Pulmonary artery endothelial cell (primary cell): ENCODE results near the gene ATPAF1. TPM values are rescaled to one million over a fixed set of nuclear protein-coding genes. Genes with fewer than 3 reads are reported as not detected.

Source experiments
- DNase-seq: peaks from one replicate; pipeline ENCODE4 v3.0.0-alpha.2; 2011; ENCODE audit warnings: low read depth, low spot score
- total RNA-seq: library from RNA; depleted of rRNA; stranded (reverse); fragments of >200 nt; gene quantifications from 2 replicates; pipeline ENCODE4 v1.2.3, GENCODE V29; 2014

Gene ATPAF1
- total RNA-seq, 1 donor from 2014 or later: 31.1 TPM

GRCh38 chr1:46616277-46617107, 51.7 kb downstream of the ATPAF1 start, which contains the start of gene MOB3C:
MOB3C (minus strand) TSS chr1:46616811; CDS start chr1:46613321, 3,490 bp downstream.
- DNase-seq: peak; percentile 26

GRCh38 chr1:46615735-46616134, 52.4 kb downstream of the ATPAF1 start:
- DNase-seq: no peak

GRCh38 chr1:46615088-46615487, 53.1 kb downstream of the ATPAF1 start:
- DNase-seq: no peak

- DNase-seq: no peak
Measured at GRCh38 chr1:46614604-46614984, 53.6 kb downstream of the ATPAF1 start.

GRCh38 chr1:46613661-46614603, 54.2 kb downstream of the ATPAF1 start:
- no peak for DNase-seq

GRCh38 chr1:46612937-46613660, 55.1 kb downstream of the ATPAF1 start:
- DNase-seq: no peak

- DNase-seq: no peak
Measured at GRCh38 chr1:46611691-46612221, 56.4 kb downstream of the ATPAF1 start.

GRCh38 chr1:46607345-46608130, 60.6 kb downstream of the ATPAF1 start:
- DNase-seq: no peak

- DNase-seq: no peak
Measured at GRCh38 chr1:46606255-46606965, 61.8 kb downstream of the ATPAF1 start.

- no peak for DNase-seq
Measured at GRCh38 chr1:46605232-46605631, 62.9 kb downstream of the ATPAF1 start.

GRCh38 chr1:46603858-46604549, 64.2 kb downstream of the ATPAF1 start, which contains the start of gene MKNK1:
MKNK1 (minus strand) TSS chr1:46604268; CDS start chr1:46583327, 20,941 bp downstream.
- peak; percentile 61 for DNase-seq

GRCh38 chr1:46603481-46603857, 64.7 kb downstream of the ATPAF1 start:
- DNase-seq: no peak

- no peak for DNase-seq
Measured at GRCh38 chr1:46601257-46602007, 66.7 kb downstream of the ATPAF1 start.

GRCh38 chr1:46599059-46599970, 68.8 kb downstream of the ATPAF1 start:
- DNase-seq: no peak

GRCh38 chr1:46596846-46597245, 71.3 kb downstream of the ATPAF1 start:
- DNase-seq: no peak

- no peak for DNase-seq
Measured at GRCh38 chr1:46596036-46596435, 72.1 kb downstream of the ATPAF1 start.

- no peak for DNase-seq
Measured at GRCh38 chr1:46595127-46595526, 73.0 kb downstream of the ATPAF1 start.
